ENCODE results near the gene TEKT3.

TEKT3 gene

GRCh38 chr17:15321556-15322251, 19.7 kb downstream of the TEKT3 start:
- no peak overlapping the region for H3K4me3 ChIP-seq (replicated peaks; ENCODE audit: low read depth, low read length)
- DNase-seq (ENCODE audit: extremely low read depth, low read depth), result peak; percentile 20
- TF ChIP-seq CTCF (IDR thresholded peaks at IDR 0.05; ENCODE audit: low read depth, low read length, missing control alignments), result no peak

GRCh38 chr17:15319452-15320010, 21.9 kb downstream of the TEKT3 start:
- H3K4me3 ChIP-seq (replicated peaks; ENCODE audit: low read depth, low read length), result no peak overlapping the region
- DNase-seq (ENCODE audit: extremely low read depth, low read depth), result no peak
- TF ChIP-seq CTCF (IDR thresholded peaks at IDR 0.05; ENCODE audit: low read depth, low read length, missing control alignments), result no peak

- no peak overlapping the region for H3K4me3 ChIP-seq (replicated peaks; ENCODE audit: low read depth, low read length)
- DNase-seq (ENCODE audit: extremely low read depth, low read depth), result no peak
- no peak for TF ChIP-seq CTCF (IDR thresholded peaks at IDR 0.05; ENCODE audit: low read depth, low read length, missing control alignments)
Observed at GRCh38 chr17:15311996-15312395, 29.4 kb downstream of the TEKT3 start.

GRCh38 chr17:15309793-15310192, 31.6 kb downstream of the TEKT3 start:
- no peak for TF ChIP-seq CTCF (IDR thresholded peaks at IDR 0.05; ENCODE audit: low read depth, low read length, missing control alignments)
- no peak overlapping the region for H3K4me3 ChIP-seq (replicated peaks; ENCODE audit: low read depth, low read length)
- no peak for DNase-seq (ENCODE audit: extremely low read depth, low read depth)

GRCh38 chr17:15309236-15309635, 32.2 kb downstream of the TEKT3 start:
- no peak overlapping the region for H3K4me3 ChIP-seq (replicated peaks; ENCODE audit: low read depth, low read length)
- no peak for TF ChIP-seq CTCF (IDR thresholded peaks at IDR 0.05; ENCODE audit: low read depth, low read length, missing control alignments)
- DNase-seq (ENCODE audit: extremely low read depth, low read depth), result no peak

GRCh38 chr17:15308758-15309157, 32.6 kb downstream of the TEKT3 start:
- DNase-seq (ENCODE audit: extremely low read depth, low read depth), result no peak
- no peak for TF ChIP-seq CTCF (IDR thresholded peaks at IDR 0.05; ENCODE audit: low read depth, low read length, missing control alignments)
- H3K4me3 ChIP-seq (replicated peaks; ENCODE audit: low read depth, low read length), result no peak overlapping the region

Measured in HFF-Myc (cell line).